K562 (cell line): ENCODE data around the gene GSG1.

Experiments
- HDAC2 ChIP-seq: fragments of 450-650 bp; IDR thresholded peaks from 2 replicates; pipeline ENCODE4 v1.6.1; 2016; ENCODE audit warnings: mild to moderate bottlenecking
- HMG20A ChIP-seq: fragments of 450-650 bp; formaldehyde crosslinking; conservative IDR thresholded peaks from 2 replicates; pipeline ENCODE4 v1.4.0; 2020; ENCODE audit warnings: mild to moderate bottlenecking, mixed read lengths
- KDM5B ChIP-seq: fragments of 200-600 bp; sonication (generic); IDR thresholded peaks from 2 replicates; pipeline ENCODE4 v1.6.1; 2012; ENCODE audit warnings: low read depth, mild to moderate bottlenecking, moderate library complexity, low read length, control low read depth, inconsistent platforms; ENCODE audit not compliant: insufficient replicate concordance
- POLR2A ChIP-seq: fragments of 450-650 bp; conservative IDR thresholded peaks from 2 replicates; pipeline ENCODE4 v1.6.1; 2016
- STAG1 ChIP-seq: sonication (generic); formaldehyde crosslinking; IDR thresholded peaks from 2 replicates; pipeline ENCODE4 v1.5.0; 2020; ENCODE audit warnings: missing genetic modification reagents, borderline replicate concordance
- TBP ChIP-seq: optimal IDR thresholded peaks from 2 replicates; pipeline ENCODE3; 2011; ENCODE audit warnings: low read depth, low read length, improper control_type of control experiment
- ZNF274 ChIP-seq: IDR thresholded peaks from 2 replicates; pipeline ENCODE4 v1.6.1; 2011; ENCODE audit warnings: low read depth, mild to moderate bottlenecking, low read length, moderate library complexity, borderline replicate concordance
- TF ChIP-seq, protein P1 (sequence below): fragments of 250-450 bp; sonication (Bioruptor Pico); IDR thresholded peaks from 2 replicates; pipeline ENCODE4 v1.4.0; 2020; ENCODE audit warnings: mild to moderate bottlenecking, moderate library complexity
- TF ChIP-seq, protein P2 (sequence below): sonication (generic); formaldehyde crosslinking; IDR thresholded peaks from 2 replicates; pipeline ENCODE4 v1.9.0; 2022; ENCODE audit warnings: mild to moderate bottlenecking, missing genetic modification reagents
- TF ChIP-seq, protein P3 (sequence below), 2 experiments: fragments of 450-650 bp; formaldehyde crosslinking in 1 of 2; IDR thresholded peaks; 2 replicates each; pipeline versions ENCODE4 v1.4.0 to v1.6.1; 2014 to 2020; ENCODE audit warnings: mild to moderate bottlenecking in 2 of 2, borderline replicate concordance in 1 of 2, low read depth in 1 of 2
- TF ChIP-seq, protein P4 (sequence below), 3 experiments: IDR thresholded peaks in 2 of 3; conservative IDR thresholded peaks in 1 of 3; 2 replicates each; pipeline ENCODE4 v1.5.1; 2011 to 2012; ENCODE audit warnings: low read length in 3 of 3, mild to moderate bottlenecking in 3 of 3, control low read depth in 2 of 3, improper control_type of control experiment in 1 of 3, inconsistent platforms in 1 of 3, low read depth in 1 of 3, mixed read lengths in 1 of 3, moderate library complexity in 1 of 3; ENCODE audit not compliant: insufficient read depth in 2 of 3

DNA sequence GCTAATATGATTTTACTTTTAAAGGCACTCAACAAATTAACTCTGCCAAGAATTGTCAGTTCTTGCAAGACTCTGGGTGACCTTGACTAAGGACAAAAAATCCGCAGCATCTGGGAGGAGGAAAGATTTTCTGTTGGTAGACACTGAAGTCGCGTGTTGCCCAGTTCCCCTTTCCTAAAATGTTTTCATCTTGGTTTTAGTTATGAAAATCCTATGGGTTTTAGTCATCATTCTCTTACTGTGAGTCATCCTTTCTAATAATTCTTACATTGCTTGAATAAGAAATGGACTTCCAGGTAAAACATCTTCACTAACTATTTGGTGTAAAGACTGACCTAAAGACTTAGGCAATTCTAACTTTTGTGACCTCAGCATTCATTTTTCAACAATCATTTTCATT lies 9.1 kb downstream of the GSG1 start:
- no peak for TF ChIP-seq POLR2A
- TF ChIP-seq ZNF274: no peak
- TF ChIP-seq, protein P1, sequence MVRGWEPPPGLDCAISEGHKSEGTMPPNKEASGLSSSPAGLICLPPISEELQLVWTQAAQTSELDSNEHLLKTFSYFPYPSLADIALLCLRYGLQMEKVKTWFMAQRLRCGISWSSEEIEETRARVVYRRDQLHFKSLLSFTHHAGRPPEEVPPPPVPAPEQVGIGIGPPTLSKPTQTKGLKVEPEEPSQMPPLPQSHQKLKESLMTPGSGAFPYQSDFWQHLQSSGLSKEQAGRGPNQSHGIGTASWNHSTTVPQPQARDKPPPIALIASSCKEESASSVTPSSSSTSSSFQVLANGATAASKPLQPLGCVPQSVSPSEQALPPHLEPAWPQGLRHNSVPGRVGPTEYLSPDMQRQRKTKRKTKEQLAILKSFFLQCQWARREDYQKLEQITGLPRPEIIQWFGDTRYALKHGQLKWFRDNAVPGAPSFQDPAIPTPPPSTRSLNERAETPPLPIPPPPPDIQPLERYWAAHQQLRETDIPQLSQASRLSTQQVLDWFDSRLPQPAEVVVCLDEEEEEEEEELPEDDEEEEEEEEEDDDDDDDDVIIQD (CRISPR knock-in tag): no peak
- no peak for TF ChIP-seq STAG1
- no peak for TF ChIP-seq HMG20A (CRISPR knock-in tag)
- TF ChIP-seq TBP: no peak
- TF ChIP-seq, protein P2, sequence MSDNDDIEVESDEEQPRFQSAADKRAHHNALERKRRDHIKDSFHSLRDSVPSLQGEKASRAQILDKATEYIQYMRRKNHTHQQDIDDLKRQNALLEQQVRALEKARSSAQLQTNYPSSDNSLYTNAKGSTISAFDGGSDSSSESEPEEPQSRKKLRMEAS (CRISPR knock-in tag): no peak
- TF ChIP-seq HDAC2: no peak
- no peak for TF ChIP-seq KDM5B
- TF ChIP-seq, protein P3, sequence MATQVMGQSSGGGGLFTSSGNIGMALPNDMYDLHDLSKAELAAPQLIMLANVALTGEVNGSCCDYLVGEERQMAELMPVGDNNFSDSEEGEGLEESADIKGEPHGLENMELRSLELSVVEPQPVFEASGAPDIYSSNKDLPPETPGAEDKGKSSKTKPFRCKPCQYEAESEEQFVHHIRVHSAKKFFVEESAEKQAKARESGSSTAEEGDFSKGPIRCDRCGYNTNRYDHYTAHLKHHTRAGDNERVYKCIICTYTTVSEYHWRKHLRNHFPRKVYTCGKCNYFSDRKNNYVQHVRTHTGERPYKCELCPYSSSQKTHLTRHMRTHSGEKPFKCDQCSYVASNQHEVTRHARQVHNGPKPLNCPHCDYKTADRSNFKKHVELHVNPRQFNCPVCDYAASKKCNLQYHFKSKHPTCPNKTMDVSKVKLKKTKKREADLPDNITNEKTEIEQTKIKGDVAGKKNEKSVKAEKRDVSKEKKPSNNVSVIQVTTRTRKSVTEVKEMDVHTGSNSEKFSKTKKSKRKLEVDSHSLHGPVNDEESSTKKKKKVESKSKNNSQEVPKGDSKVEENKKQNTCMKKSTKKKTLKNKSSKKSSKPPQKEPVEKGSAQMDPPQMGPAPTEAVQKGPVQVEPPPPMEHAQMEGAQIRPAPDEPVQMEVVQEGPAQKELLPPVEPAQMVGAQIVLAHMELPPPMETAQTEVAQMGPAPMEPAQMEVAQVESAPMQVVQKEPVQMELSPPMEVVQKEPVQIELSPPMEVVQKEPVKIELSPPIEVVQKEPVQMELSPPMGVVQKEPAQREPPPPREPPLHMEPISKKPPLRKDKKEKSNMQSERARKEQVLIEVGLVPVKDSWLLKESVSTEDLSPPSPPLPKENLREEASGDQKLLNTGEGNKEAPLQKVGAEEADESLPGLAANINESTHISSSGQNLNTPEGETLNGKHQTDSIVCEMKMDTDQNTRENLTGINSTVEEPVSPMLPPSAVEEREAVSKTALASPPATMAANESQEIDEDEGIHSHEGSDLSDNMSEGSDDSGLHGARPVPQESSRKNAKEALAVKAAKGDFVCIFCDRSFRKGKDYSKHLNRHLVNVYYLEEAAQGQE (IDR thresholded peaks at IDR 0.05; ENCODE audit: borderline replicate concordance): no peak
- TF ChIP-seq, protein P3 (CRISPR knock-in tag; IDR thresholded peaks at IDR 0.05; ENCODE audit: low read depth): no peak
- TF ChIP-seq, protein P4, sequence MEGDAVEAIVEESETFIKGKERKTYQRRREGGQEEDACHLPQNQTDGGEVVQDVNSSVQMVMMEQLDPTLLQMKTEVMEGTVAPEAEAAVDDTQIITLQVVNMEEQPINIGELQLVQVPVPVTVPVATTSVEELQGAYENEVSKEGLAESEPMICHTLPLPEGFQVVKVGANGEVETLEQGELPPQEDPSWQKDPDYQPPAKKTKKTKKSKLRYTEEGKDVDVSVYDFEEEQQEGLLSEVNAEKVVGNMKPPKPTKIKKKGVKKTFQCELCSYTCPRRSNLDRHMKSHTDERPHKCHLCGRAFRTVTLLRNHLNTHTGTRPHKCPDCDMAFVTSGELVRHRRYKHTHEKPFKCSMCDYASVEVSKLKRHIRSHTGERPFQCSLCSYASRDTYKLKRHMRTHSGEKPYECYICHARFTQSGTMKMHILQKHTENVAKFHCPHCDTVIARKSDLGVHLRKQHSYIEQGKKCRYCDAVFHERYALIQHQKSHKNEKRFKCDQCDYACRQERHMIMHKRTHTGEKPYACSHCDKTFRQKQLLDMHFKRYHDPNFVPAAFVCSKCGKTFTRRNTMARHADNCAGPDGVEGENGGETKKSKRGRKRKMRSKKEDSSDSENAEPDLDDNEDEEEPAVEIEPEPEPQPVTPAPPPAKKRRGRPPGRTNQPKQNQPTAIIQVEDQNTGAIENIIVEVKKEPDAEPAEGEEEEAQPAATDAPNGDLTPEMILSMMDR (IDR thresholded peaks at IDR 0.05 in 2 of 3, conservative IDR thresholded peaks at IDR 0.05 in 1 of 3; ENCODE audit: insufficient read depth in 2 of 3, low read depth in 1 of 3, low read length in 3 of 3): no peak
